Hypothalamus (tissue), 51 donors: ENCODE results near the gene AXL.

Source experiments
- DNase-seq, 51 donors: peaks; one replicate each; lab custom pipeline; 2025; lab: John Stamatoyannopoulos, UW

Gene AXL

DNA sequence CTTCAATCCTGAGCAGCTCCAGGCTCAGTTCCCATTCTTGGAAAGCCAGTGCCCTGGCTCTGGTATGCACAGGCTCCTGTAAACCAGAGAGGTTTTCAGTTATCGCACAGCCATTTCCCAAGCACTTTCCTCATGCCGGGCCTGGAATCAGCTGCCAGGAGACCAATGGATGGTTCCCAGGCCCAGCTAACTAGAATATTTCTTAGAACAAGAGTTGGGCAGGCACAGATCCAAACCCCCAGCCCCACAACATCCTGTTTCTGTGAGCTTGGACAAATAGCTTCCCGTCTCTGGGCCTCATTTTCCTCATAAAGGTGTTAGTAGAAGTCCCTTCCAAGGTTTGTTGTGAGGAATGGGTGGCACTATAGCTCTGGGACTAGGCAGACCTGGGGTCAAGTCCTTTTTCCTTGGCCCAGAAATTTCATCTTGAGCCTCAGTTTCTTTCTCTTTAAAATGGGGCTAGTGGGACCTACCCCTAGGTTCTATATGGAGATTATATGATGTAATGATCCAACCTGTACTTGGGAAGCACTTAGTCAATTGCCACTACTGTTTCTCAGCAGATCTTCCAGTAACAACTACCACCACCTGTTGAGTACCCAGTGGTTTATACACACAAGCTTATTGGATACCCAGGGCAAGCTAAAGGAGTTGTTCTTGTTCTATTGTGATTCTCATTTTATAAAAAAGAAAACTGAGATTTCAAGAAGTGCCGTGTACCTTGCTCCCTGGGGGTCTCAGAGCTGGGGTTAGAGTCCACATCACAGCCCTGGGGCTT, 85.9 kb downstream of the AXL start:
- DNase-seq = no peak

GRCh38 chr19:41305927-41306793, 87.1 kb downstream of the AXL start:
- no peak for DNase-seq

DNA sequence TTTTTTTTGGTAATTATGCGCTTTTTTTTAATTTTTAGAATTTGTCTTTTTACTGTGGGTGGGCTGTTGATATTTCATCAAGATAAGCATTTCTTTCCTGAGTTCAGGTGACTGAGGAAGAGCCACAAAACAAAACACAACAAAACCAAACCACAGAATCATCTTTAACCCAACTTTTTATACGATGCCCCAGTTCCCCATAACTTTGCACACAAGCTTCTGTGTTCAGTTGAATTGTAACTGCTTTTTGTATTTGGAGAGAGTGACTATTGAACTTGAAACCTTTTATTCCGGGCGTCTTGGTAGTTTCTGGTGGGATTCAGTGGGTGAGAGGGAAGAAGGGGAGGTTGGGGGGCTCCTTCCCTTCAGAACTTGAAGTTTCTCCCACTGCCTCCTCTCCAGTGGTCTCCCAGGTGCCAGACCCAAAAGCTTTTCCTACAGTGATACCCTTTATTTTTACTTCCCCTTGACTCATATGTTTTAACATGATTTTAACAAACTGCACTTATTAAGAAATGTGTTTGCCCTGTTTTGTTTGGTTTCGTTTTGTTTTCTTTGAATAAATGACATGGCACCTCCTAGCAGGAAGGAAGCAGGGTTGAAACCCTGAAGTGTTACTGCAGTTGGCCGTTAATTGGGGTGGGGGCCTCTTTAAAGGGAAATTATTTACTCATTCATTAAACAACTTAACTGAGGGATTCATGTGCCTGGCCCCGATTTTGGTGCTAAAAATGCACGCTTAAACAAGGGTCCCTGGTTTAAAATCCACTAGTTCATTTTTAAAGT, 88.3 kb downstream of the AXL start:
- DNase-seq = no peak

DNA sequence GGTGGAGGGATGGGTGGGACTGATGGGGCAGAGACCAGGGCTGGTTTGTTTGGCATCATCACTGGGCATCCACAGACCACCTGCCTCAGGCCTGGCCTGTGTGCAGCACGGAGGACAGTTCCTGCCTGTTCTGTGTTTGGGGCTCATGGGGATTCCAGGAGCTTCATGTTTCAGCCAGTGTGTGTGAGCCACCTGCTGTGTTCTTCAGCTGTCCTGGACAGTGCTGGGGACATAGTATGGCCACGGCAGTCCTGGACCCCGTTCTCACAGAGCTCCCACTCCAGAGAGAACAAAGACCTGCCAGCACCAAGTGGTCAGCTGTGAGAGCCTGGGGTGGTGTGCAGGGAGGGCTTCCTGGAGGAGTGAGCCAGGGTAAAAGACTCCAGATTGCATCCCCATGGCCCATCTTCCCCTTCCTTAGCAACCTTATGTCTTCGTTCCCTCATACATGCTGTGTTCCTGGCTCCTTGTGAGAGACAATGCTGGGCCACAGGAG, 89.0 kb downstream of the AXL start:
- no peak for DNase-seq

GRCh38 chr19:41308450-41309179, 89.6 kb downstream of the AXL start:
- peak in 50 of 51 donors; percentile 31 to 99 (median 84) for DNase-seq

- peak in 10 of 51 donors; percentile 8 to 47 (median 34) for DNase-seq
These were observed 90.4 kb downstream of the AXL start for GRCh38 chr19:41309180-41310032.

DNA sequence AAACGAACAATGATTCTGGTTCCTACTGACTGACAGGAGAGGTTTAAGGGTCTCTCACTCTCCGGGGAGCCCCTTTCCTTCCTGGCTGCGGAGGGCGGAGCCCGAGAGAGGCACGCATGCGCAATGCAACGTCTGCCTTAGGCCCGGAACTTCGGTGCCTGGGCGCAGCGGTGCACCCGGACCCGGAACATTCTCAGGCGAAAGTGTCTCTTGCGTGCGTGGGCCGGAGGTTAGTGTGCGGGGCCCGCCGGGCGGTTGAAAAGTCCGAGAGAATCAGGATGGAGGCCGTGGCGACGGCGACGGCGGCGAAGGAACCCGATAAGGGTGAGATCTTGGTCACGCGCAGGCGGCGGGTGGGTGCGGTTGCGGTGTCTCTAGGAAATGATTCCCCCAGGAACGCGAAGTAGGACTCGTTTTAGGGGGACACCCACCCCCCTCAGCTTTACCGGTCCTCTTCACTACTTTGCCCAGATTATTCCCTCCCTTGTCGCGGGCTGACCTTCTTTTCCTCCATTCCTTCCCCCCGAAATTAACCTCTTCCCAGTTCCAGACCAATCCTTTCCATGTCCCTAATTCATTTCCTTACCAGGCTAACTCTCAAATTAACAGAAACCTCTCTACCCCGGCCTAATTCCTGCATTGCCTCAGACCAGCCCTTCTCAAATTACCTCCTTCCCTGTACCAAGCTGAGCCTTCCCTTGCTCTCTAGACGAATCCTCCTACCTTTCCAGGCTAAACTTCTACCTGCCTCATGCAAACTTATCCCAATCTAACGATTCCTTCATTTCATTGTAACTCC, 91.2 kb downstream of the AXL start, which contains the start of gene CCDC97:
Gene CCDC97, plus strand, starts transcription at position 140 of the 799 bp plus-strand sequence. Its CDS starts 139 bp downstream, at position 279.
- peak; percentile 37 to 95 (median 79) for DNase-seq

DNA sequence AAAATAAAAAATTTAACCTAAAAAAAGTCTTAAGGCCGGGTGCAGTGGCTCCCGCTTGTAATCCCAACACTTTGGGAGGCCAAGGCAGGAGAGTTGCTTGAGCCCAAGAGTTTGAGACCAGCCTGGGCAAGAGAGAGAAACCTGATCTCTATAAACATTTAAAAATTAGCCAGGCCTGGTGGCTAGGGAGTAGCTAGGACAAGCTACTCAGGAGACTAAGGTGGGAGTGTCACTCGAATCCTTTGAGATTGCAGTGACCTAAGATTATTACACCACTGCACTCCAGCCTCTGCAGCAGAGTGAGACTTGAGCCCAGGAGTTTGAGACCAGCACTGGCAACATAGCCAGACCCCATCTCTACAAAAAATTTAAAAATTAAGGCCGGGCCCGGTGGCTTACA, 92.0 kb downstream of the AXL start:
- DNase-seq = no peak
